Osteoblast (primary cell): Measurements from ENCODE around the gene SUGCT. TPM values are rescaled to one million over a fixed set of nuclear protein-coding genes. Genes with fewer than 3 reads are reported as not detected.
A peak's percentile ranks its signal among the peaks of the same experiment; 100 is the strongest.

ENCODE experiments used
- DNase-seq: peaks from one replicate; pipeline ENCODE4 v3.0.0; 2011; ENCODE audit warnings: low spot score, mixed read lengths; ENCODE audit not compliant: insufficient read length; ENCODE audit errors: missing footprints
- H2AFZ ChIP-seq: 2 replicates; pipeline ENCODE4 v1.6.0; 2011; ENCODE audit warnings: mild to moderate bottlenecking, low read length
- H3K27ac ChIP-seq: 2 replicates; pipeline ENCODE4 v1.5.1; 2011; ENCODE audit warnings: mild to moderate bottlenecking, low read depth, low read length, moderate library complexity
- H3K27me3 ChIP-seq: 2 replicates; pipeline ENCODE4 v1.6.0; 2012; ENCODE audit warnings: mild to moderate bottlenecking, control low read depth, inconsistent platforms, low read length, moderate library complexity; ENCODE audit not compliant: insufficient read depth
- H3K36me3 ChIP-seq: 2 replicates; pipeline ENCODE4 v1.5.1; 2011; ENCODE audit warnings: mild to moderate bottlenecking, low read length, control low read depth, moderate library complexity; ENCODE audit not compliant: insufficient read depth
- H3K4me1 ChIP-seq: 2 replicates; pipeline ENCODE4 v1.5.1; 2011; ENCODE audit warnings: mild to moderate bottlenecking, low read length, control low read depth, moderate library complexity; ENCODE audit not compliant: insufficient read depth
- H3K4me2 ChIP-seq: 2 replicates; pipeline ENCODE4 v1.6.0; 2011; ENCODE audit warnings: mild to moderate bottlenecking, low read length; ENCODE audit not compliant: insufficient read depth
- H3K4me3 ChIP-seq: fragments of 200-600 bp; sonication (generic); 3 replicates; pipeline ENCODE4 v1.5.1; 2012; ENCODE audit warnings: mild to moderate bottlenecking, low read length, inconsistent platforms; ENCODE audit not compliant: insufficient read depth
- H3K79me2 ChIP-seq: 2 replicates; pipeline ENCODE4 v1.6.0; 2012; ENCODE audit warnings: mild to moderate bottlenecking, low read length, control low read depth, inconsistent platforms; ENCODE audit not compliant: insufficient read depth
- H3K9me3 ChIP-seq: 2 replicates; pipeline ENCODE4 v1.5.1; 2011; ENCODE audit warnings: low read depth, low read length, control low read depth
- H4K20me1 ChIP-seq: 2 replicates; pipeline ENCODE4 v1.6.0; 2012; ENCODE audit warnings: mild to moderate bottlenecking, low read length, control low read depth; ENCODE audit not compliant: insufficient read depth
- CTCF ChIP-seq: IDR thresholded peaks from 2 replicates; pipeline ENCODE4 v1.5.1; 2011; ENCODE audit warnings: mild to moderate bottlenecking, low read depth, low read length, moderate library complexity; ENCODE audit errors: extremely low read depth
- total RNA-seq: library from RNA; depleted of rRNA; stranded (reverse); fragments of >200 nt; gene quantifications from 2 replicates; pipeline ENCODE4 v1.2.3, GENCODE V29; 2012

The SUGCT gene
- total RNA-seq, 1 donor: 21.7 TPM

GRCh38 chr7:40604601-40605438 lies 470.0 kb downstream of the SUGCT start:
- Histone ChIP-seq H3K4me1 (no peaks in the 10 kb centered on the region), H3K9me3 (no peaks in the 10 kb centered on the region), H3K36me3 (no peaks in the 10 kb centered on the region), H3K27ac (no peak overlapping the region), H3K79me2 (no peaks in the 10 kb centered on the region), H3K27me3 (no peaks in the 10 kb centered on the region), H2AFZ (peak overlapping the region; percentile 88), H3K4me3 (no peak overlapping the region), H4K20me1 (no peaks in the 10 kb centered on the region), H3K4me2 (peak overlapping the region; percentile 27)
- peak; percentile 79 for TF ChIP-seq CTCF
- peak; percentile 34 for DNase-seq

DNA sequence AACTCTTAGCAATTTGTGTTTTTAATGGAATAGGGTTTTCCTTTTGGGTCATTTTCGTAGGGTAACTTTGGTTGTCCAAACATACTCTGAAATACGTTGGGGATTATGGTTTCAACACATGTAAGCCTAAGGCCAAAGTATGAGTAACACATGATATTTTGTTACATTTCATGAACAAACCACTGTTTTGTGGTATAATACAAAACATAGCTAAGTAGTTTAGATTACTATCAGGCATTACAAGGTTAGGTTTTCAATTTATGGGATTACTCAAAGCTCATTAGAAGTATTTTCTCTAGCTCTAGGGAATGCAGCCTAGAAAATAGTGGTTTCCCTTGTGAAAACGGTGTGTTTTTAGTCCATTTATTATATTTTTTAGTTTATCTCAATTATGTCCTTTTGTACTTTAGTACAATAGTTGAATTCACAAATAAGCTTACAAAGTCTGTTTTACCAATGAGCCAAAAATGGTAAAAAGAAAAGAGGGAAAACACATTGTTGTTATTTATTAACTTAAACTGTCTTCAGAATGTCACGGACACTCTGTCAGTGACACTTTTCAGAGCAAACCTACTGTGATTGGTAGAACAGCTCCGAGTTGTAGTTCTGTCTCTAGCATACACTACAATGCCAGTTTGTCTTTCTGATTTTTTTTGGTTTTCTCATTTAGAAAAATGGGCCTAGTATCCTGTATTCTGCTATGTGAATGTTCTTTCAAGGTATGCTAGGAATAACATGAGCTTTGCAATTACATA lies 473.7 kb downstream of the SUGCT start:
- no peaks in the 10 kb centered on the region for H3K79me2 ChIP-seq
- no peak for TF ChIP-seq CTCF
- no peaks in the 10 kb centered on the region for H4K20me1 ChIP-seq
- DNase-seq: peak; percentile 65
- peak overlapping the region; percentile 23 for H2AFZ ChIP-seq
- H3K27ac ChIP-seq: no peak overlapping the region
- no peaks in the 10 kb centered on the region for H3K36me3 ChIP-seq
- H3K4me1 ChIP-seq: no peaks in the 10 kb centered on the region
- no peaks in the 10 kb centered on the region for H3K9me3 ChIP-seq
- no peak overlapping the region for H3K4me3 ChIP-seq
- H3K4me2 ChIP-seq: no peak overlapping the region
- H3K27me3 ChIP-seq: no peaks in the 10 kb centered on the region

DNA sequence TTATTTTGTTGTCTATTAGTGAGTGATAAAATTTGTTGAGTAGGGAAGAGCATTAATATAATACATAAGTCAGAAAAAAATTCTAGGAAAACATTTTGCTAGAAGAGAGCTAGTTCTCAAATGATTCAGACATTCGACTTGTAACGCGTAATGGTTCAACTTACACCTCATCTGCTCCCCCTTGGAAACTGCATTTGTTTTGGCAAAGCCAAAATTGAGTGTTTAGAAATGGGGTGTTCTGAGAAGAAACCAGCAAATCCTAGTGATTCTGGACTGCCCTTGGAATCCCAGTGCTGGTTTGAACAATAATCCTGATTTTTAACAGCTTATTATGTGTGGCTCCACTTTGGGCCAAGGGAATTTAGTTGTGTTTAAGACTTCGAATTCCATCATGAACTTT lies 475.7 kb downstream of the SUGCT start:
- Histone ChIP-seq H3K27ac (no peak overlapping the region), H3K27me3 (no peaks in the 10 kb centered on the region), H3K9me3 (no peaks in the 10 kb centered on the region), H2AFZ (no peak overlapping the region), H3K4me3 (no peak overlapping the region), H3K4me2 (no peak overlapping the region), H3K4me1 (no peaks in the 10 kb centered on the region), H4K20me1 (no peaks in the 10 kb centered on the region), H3K79me2 (no peaks in the 10 kb centered on the region), H3K36me3 (no peaks in the 10 kb centered on the region)
- DNase-seq: no peak
- no peak for TF ChIP-seq CTCF
